Embryonic facial prominence (tissue), 1 donor: ENCODE measurements around the gene UTS2R.
"Not testable (repeated sequence)": the region's sequence is repeated elsewhere in the genome, so short reads cannot be mapped to it uniquely, and the experiment has no call there.

ENCODE experiments used
- DNase-seq: peaks from one replicate; pipeline ENCODE4 v3.0.0-alpha.2; 2016; ENCODE audit errors: extremely low spot score

Gene UTS2R

GRCh38 chr17:82375359-82376041 is 3.9 kb downstream of the UTS2R start:
- DNase-seq, result no peak

DNA sequence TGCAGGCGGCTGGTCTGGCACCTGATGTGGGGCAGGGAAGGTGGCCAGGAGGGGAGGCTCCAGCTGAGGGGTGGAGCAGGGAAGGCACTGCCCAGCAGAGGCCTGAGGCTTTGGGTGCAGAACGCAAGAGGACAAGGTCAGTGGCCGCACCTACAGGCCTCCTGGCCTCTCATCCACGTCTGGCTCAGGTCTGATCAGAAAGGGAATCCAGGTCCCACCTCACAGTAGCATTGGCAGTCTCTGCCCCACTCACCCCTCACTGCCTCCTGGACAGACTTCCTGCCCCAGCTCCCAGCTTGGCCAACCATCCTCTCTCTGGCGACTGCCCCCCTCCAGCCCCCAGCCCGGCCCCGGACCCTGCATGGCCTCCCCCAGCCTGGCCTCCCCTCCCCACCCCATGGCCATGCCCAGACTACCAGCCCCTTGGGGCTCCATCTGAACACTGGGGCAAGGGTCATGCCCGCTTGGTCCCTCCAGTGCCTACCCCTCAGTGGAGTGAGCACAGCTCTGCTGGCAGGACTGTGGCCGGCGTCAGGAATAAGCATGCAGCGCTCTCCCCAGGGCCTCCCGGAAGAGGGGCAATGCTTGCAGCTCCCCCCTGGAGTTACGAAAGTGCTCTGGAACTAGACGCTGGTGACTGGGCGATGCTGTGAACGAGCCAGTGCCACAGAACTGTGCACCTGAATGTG is 4.6 kb downstream of the UTS2R start:
- DNase-seq, result no peak

GRCh38 chr17:82377294-82377693 is 5.7 kb downstream of the UTS2R start:
- DNase-seq, result not testable (repeated sequence)

DNA sequence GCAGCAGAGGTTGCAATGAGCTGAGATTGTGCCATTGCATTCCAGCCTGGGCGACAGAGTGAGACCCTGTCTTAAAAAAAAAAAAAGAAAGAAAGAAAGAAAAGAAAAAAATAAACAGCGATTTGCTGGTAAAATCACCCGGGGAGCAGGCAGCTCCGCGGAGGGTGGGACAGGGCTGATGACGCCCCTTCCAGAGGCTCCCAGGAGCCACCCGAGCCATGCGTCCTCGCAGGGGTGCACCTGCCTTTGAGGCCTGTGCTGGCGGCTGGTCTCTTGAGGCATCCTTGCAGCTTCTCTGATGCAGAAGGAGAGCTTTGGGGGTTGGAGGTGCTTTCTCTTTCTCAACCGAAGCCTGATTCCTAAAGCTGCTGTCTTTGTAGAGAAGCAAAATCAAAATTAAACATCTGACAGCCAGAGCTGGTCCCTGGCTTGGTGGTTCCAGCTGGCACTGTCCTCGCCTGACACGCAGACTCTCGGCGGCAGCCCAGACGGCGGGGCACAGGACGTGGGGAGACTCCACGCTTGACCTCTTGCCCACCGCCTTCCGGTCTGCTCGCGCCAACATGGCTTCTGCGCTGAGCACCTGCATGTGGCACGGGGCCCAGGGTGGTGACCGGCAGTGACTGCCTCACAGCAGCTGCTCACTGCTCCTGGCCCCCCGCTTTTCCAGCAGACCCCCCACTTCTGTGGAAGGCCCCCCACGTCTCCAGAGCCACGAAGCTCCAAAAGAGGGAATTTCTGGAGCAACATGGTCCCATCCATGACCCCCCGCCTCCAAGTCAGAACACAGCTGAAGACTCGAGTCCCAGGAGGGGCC is 6.6 kb downstream of the UTS2R start:
- no peak for DNase-seq

GRCh38 chr17:82378741-82379021 is 7.1 kb downstream of the UTS2R start:
- no peak for DNase-seq

DNA sequence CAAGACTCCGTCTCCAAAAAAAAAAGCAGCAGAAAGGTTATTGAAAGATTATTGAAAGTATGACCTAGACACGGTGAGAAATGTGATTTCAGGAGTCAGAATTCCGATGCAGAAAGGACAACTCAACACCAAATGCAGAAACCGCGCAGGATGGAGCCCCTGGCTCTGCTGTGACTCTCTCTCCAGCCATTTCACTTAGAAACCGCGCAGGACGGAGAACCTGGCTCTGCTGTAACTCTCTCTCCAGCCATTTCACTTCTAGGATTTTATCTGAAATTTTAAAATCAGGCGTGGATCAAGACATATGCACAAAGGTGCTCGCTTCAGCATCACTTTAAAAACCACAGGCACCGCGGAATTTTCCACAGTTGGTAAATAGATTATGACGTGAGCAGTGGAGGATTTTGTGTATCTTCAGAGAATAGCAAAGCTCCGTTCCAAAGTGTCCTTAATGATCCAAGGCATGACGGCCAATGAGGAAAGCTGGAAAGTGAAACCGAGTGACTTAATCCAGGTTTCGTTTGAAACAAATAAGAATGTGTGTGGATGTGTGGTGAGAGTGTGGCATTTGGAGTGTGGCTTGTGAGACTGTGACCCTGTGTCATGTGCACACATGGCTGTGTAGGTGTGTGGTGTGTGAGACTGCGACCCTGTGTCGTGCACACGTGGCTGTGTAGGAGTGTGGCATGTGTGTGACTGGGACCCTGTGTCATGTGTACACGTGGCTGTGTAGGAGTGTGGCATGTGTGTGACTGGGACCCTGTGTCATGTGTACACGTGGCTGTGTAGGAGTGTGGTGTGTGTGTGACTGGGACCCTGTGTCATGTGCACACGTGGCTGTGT is 9.5 kb downstream of the UTS2R start:
- DNase-seq, result no peak

DNA sequence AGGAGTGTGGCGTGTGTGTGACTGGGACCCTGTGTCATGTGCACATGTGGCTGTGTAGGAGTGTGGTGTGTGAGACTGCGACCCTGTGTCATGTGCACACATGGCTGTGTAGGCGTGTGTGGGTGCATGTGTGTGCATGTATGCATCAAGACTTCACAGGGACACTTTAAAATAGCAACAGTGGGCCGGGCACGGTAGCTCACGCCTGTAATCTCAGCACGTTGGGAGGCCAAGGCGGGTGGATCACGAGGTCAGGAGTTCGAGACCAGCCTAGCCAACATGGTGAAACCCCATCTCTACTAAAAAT is 10.1 kb downstream of the UTS2R start:
- DNase-seq, result not testable (repeated sequence)

DNA sequence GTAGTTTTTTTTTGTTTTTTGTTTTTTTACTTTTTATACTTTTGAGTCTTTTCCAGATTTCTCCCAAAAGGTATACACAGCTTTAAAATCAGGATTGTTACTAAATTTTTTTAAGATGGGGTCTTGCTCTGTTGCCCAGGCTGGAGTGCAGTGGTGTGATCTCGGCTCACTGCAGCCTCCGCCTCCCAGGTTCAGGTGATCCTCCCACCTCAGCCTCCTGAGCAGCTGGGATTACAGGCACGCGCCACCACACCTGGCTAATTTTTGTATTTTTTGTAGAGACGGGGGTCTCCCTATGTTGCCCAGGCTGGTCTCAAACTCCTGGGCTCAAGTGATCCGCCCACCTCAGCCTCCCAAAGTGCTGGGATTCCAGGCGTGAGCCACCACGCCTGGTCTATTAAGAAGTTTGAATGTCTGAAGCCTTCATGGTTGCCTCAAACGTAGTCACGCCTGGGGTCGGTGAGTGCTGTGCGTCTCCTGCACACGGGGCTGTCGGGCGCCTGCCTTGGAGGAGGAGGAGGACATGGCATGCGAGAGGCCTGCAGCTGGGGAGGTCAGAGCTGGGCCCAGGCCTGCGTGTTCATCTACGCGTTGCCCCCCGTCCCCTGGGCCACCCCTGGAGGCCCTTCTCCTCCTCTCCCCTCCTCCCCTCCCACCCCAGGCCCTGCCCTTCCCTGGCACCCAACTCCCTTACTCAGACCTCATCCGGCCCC is 10.8 kb downstream of the UTS2R start:
- DNase-seq, result not testable (repeated sequence)

DNA sequence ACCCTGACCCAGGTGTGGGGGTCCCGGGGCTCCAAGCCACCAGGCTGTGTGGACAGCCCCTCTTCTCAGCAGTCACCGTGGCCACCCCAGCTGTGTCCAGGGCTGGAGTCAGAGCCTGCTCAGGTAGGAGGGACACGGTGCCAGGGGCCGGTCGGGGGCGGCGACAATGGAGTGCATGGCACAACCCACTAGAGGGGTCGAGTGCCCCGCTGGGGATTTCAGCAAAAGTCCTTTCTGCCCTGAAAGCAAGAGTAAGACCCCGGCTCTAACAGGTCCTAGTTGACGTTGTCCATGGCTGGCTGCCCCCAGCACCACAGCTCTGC is 11.3 kb downstream of the UTS2R start:
- no peak for DNase-seq

GRCh38 chr17:82383411-82383810 is 11.8 kb downstream of the UTS2R start:
- no peak for DNase-seq

GRCh38 chr17:82384051-82384729 is 12.6 kb downstream of the UTS2R start:
- DNase-seq, result no peak

- no peak for DNase-seq
Measured at GRCh38 chr17:82384730-82385481, 13.3 kb downstream of the UTS2R start.

DNA sequence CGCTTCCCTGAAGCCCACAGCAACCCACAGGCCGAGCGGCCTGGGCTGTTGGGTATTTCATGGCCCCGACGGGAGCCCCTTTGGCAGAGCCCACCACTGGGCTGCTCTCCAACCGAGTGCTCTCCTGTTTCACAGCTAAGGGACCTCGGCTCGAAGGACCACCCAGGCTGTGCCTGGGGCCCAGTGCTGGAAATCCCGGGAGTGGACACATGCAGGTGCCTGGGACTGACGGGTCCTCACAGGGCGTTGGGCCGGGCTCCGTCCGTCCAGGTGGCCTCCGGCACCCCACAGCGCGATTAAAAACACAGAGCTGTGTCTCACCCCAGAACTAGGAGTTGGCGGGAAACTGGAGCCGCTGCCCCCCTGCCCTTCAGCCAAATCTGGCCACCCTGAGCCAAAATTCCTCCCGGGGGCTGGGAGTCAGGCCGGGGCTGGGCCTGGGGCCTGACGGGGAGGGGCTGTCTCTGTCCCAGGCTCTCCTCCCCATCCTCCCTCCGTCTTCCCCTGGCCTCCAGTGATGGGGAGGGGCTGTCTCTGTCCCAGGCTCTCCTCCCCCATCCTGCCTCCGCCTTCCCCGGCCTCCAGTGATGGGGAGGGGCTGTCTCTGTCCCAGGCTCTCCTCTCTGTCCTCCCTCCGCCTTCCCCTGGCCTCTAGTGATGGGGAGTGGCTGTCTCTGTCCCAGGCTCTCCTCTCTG is 14.1 kb downstream of the UTS2R start:
- DNase-seq, result no peak

GRCh38 chr17:82386255-82386831 is 14.8 kb downstream of the UTS2R start:
- DNase-seq, result no peak

GRCh38 chr17:82386881-82387704 is 15.5 kb downstream of the UTS2R start:
- no peak for DNase-seq

- DNase-seq, result no peak
Measured at GRCh38 chr17:82387705-82388106, 16.1 kb downstream of the UTS2R start.

GRCh38 chr17:82388223-82388921 is 16.8 kb downstream of the UTS2R start:
- DNase-seq, result no peak

DNA sequence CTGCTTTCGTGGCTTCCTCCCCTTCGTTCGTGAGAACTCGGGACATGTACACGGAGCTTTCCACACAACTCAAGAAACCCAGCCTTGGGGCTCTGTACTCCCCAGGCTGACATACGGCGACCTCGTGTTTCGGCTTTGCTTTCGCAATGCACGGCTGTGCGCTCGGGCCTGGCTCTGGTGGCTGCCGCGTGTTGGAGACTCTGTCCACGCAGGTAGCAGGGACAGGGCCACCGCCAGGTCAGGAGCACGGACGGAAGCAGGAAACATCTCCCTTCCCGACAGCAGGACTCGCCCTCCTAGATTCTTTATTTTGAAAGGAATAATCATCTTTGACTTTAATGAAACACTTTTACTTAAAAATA is 17.3 kb downstream of the UTS2R start:
- no peak for DNase-seq
